ENCODE results near the gene GLB1L3. TPM values are rescaled to one million over a fixed set of nuclear protein-coding genes. Genes with fewer than 3 reads are reported as not detected.

GLB1L3 gene
- total RNA-seq, 3 donors from 2014 or later (not counting 1 experiment from before 2014, with no cell fraction given), result 0.38 TPM; not detected in 2

GRCh38 chr11:134292661-134293060 is 16.5 kb downstream of the GLB1L3 start:
- Histone ChIP-seq H3K27ac (ENCODE audit: low read length) (no peak overlapping the region), H3K4me3 (ENCODE audit: low read length) (no peak overlapping the region), H3K9me3 (ENCODE audit: control insufficient read depth, insufficient read depth, low read length) (no peaks in the 10 kb centered on the region), H3K36me3 (ENCODE audit: control insufficient read depth, insufficient read depth, low read length) (no peaks in the 10 kb centered on the region), H3K4me1 (ENCODE audit: control insufficient read depth, insufficient read depth, low read length) (no peaks in the 10 kb centered on the region), H3K27me3 (ENCODE audit: control insufficient read depth, insufficient read depth, low read length) (no peaks in the 10 kb centered on the region)
- Mint-ChIP-seq H3K4me1 (no peaks in the 10 kb centered on the region), H3K4me3 (no peak overlapping the region), H3K36me3 (no peaks in the 10 kb centered on the region), H3K27ac (no peak overlapping the region), H3K9me3 (no peaks in the 10 kb centered on the region), H3K27me3 (ENCODE audit: low read depth in 2 of 2) (peaks cover 6 to 34% of the 10 kb centered on the region in 2 donors)
- DNase-seq, result no peak
- 92% methylated on average over 15 of the region's 15 CpGs for WGBS (ENCODE audit: insufficient coverage)
- intact Hi-C loops (cut with micrococcal nuclease), result no loop called here
- no peak for TF ChIP-seq CTCF (IDR thresholded peaks at IDR 0.05)
- no peak for ATAC-seq

GRCh38 chr11:134293119-134294113 is 17.2 kb downstream of the GLB1L3 start:
- Histone ChIP-seq H3K27me3 (ENCODE audit: control insufficient read depth, insufficient read depth, low read length) (no peaks in the 10 kb centered on the region), H3K4me3 (ENCODE audit: low read length) (no peak overlapping the region), H3K36me3 (ENCODE audit: control insufficient read depth, insufficient read depth, low read length) (no peaks in the 10 kb centered on the region), H3K27ac (ENCODE audit: low read length) (no peak overlapping the region), H3K9me3 (ENCODE audit: control insufficient read depth, insufficient read depth, low read length) (no peaks in the 10 kb centered on the region), H3K4me1 (ENCODE audit: control insufficient read depth, insufficient read depth, low read length) (no peaks in the 10 kb centered on the region)
- no peaks in the 10 kb centered on the region for H3K9me3 Mint-ChIP-seq
- H3K27me3 Mint-ChIP-seq (ENCODE audit: low read depth in 2 of 2), result peaks cover 6 to 34% of the 10 kb centered on the region in 2 donors
- no peak overlapping the region for H3K4me3 Mint-ChIP-seq
- no peak overlapping the region for H3K27ac Mint-ChIP-seq
- no peaks in the 10 kb centered on the region for H3K36me3 Mint-ChIP-seq
- H3K4me1 Mint-ChIP-seq, result no peaks in the 10 kb centered on the region
- intact Hi-C loops (cut with micrococcal nuclease), result no loop called here
- TF ChIP-seq CTCF (IDR thresholded peaks at IDR 0.05), result no peak
- DNase-seq, result no peak
- no peak for ATAC-seq
- 79% methylated on average over 16 of the region's 20 CpGs for WGBS (ENCODE audit: insufficient coverage)

- TF ChIP-seq CTCF (IDR thresholded peaks at IDR 0.05), result no peak
- Histone ChIP-seq H3K4me1 (ENCODE audit: control insufficient read depth, insufficient read depth, low read length) (no peaks in the 10 kb centered on the region), H3K27ac (ENCODE audit: low read length) (no peak overlapping the region), H3K27me3 (ENCODE audit: control insufficient read depth, insufficient read depth, low read length) (no peaks in the 10 kb centered on the region), H3K4me3 (ENCODE audit: low read length) (no peak overlapping the region), H3K9me3 (ENCODE audit: control insufficient read depth, insufficient read depth, low read length) (no peaks in the 10 kb centered on the region), H3K36me3 (ENCODE audit: control insufficient read depth, insufficient read depth, low read length) (no peaks in the 10 kb centered on the region)
- Mint-ChIP-seq H3K4me3 (no peak overlapping the region), H3K27me3 (ENCODE audit: low read depth in 2 of 2) (peaks cover 11 to 33% of the 10 kb centered on the region in 2 donors), H3K36me3 (no peaks in the 10 kb centered on the region), H3K27ac (no peak overlapping the region), H3K9me3 (no peaks in the 10 kb centered on the region), H3K4me1 (no peaks in the 10 kb centered on the region)
- 85% methylated on average over 9 of the region's 9 CpGs for WGBS (ENCODE audit: insufficient coverage)
- DNase-seq (no peak), ATAC-seq (no peak)
- intact Hi-C loops (cut with micrococcal nuclease), result no loop called here
Observed at GRCh38 chr11:134294664-134295063, 18.5 kb downstream of the GLB1L3 start.
